Left renal pelvis (tissue), 4 donors: Measurements from ENCODE around the gene SLC1A1. TPM values are rescaled to one million over a fixed set of nuclear protein-coding genes. Genes with fewer than 3 reads are reported as not detected.
"Not testable (repeated sequence)": the region's sequence is repeated elsewhere in the genome, so short reads cannot be mapped to it uniquely, and the experiment has no call there.

Source experiments
- DNase-seq, 4 donors: peaks; one replicate each; pipeline ENCODE4 v3.0.0-alpha.2; 2013; ENCODE audit warnings: low read depth in 4 of 4, low spot score in 3 of 4
- polyA plus RNA-seq, 4 donors: library from polyadenylated mRNA; unstranded; fragments of 120-200 nt; gene quantifications; one replicate each; pipeline ENCODE4 v1.2.1, GENCODE V29; 2013; ENCODE audit not compliant: insufficient read length in 4 of 4

Gene SLC1A1
- polyA plus RNA-seq, 4 donors, result 1.7 to 22.2 (median 20.6) TPM

DNA sequence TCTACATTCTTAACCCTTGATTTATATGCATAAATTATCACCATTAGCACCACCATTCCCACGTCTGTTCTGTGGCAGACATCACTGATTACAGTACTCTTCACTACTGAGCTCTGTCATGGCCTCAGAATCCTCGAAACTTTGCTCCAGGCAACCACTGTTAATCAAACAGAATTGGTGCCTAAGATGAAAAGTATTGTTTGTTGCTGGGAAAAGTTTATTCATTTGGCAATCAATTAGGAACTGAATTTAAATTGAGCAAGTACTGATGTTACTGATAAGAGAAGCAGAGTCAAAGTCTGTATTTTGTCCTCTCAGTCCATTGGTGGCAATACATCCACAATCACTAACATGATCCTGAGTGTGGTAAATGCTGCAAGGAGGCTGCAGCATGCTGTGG is 12.8 kb downstream of the SLC1A1 start:
- no peak for DNase-seq

DNA sequence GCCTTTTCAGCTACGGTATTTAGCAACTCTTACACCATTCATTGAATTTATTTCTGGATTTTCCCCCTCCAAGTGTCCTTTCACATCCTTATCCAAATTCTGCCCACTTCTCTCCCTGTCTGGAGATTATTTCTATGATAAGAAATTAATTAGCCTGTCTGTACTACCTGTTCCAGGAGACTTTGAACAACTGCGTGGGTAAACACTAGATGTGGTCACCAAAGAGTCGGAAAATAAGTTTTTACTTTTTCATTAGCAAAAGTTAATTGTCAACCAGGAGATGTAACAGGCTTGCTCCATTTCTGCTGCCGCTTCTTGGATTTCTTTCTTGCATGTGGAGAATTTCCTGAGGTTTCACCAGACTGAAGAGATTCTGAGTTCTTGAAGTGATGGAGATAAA is 14.0 kb downstream of the SLC1A1 start:
- no peak for DNase-seq

DNA sequence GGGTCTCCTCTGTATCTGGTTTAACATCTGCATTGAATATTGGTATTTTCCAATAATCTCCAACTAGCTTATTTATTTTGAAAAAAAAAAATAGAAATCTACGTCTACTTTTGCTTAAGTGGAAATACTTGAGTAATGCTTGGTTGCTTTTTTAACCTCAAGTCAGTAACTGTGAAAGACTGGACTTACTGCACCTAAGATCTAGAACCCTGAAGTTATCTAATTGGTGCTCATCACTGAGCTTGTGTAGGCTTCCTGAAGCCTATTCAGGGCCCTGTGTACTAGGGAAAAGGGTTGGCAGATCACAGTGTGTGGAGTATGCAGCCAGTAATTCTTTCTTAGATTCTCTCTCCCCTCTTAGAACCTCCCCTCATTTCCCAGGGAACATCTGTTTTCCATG is 16.2 kb downstream of the SLC1A1 start:
- no peak for DNase-seq

DNA sequence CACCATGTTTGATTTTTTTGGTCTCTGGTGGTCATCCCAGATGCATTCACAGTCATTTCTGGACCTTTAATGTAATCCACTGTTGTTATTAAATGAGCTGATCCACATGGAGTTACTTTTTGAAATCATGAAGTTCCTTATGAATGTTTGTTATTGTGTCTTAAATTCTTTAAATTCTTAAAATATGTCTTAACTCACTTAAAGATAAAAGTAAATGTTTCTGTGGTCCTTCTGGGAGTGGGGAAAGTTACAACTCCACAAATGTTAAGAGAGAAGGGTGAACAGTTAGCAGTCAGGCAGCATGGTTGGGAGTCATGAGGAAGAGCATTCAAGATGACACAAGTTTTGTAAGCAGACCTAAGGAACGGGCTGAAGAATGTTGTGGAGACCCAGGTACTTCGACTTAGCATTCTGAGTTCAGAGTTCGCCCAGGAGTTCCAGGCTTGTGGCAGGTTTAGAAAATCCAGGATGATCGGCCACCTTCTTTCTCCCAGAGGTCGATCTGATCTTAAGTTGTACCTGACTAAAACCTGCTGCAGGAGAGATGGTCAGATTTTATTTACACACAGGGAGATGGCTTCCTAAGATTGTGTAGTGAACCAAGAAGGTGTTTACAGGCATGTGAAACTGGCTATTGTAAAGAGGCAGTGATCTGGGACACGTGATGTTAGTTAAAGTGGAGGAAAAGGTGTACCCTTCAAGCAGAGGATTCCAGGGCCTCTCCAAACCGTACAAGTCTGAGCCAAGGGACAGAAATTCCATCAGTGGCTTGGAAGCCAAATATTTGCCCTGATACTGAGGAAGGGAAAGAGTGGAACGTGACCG is 17.2 kb downstream of the SLC1A1 start:
- no peak for DNase-seq

DNA sequence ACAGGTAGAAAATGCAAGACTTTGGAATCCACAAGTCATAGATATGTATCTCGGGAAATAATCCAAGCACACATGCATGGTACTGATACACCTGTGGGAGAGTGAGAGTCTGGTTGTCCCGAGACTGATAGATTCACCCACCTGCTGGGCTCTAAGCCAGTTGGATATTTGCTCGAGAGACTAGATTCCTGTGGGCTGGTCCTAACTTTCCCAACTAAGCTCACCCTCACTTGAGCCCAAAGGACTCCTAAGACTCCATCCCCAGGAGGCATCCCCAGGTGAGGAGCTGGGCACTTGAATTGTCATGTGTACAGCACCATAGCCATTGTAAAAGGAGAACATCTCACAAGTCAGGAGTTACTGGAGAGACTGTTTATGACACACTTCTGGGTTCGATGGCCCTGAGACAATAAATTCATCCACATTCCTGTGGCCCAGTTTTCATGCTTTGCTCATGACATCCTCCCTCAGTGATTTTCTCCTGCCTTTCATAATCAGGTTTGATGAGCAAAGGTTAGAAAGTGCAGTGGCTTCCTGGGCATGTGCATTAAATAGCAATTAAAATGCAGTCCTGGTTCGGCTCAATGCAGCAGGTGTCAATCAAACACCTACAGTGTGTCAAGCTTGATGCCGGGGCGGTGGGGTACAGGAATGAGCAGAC is 18.1 kb downstream of the SLC1A1 start:
- DNase-seq, result no peak

DNA sequence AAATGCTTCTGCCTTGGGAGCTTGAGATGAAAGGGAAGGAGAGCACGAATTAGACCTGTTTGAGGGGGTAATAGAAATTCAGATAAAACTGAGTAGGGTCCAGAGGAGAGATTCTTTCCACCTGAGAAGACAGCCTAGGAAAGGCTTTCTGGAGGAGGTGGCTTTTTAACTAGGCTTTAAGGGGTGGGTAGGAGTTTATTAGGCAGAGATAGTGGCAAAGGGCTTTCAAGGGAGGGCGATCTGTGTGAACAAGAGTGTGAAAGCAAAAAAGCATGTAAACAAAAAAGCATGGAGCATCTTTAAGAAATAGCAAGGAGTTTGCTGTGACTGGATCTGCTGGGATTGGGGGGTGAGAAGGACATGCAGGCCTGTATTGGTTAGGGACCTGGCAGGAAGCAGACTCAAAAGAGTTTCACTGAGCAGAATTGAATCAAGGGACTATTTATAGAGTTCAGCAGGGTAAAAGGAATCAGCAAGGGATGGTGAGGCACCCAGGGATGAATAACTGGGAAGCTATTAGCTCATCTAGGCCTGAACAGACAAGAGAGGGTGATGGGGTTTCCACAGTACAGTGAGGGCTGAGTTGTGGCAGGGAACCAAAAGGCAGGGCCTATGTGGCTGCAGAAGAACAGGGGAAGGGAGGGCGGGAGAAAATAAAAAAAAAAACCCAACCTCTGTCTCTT is 18.8 kb downstream of the SLC1A1 start:
- no peak for DNase-seq

DNA sequence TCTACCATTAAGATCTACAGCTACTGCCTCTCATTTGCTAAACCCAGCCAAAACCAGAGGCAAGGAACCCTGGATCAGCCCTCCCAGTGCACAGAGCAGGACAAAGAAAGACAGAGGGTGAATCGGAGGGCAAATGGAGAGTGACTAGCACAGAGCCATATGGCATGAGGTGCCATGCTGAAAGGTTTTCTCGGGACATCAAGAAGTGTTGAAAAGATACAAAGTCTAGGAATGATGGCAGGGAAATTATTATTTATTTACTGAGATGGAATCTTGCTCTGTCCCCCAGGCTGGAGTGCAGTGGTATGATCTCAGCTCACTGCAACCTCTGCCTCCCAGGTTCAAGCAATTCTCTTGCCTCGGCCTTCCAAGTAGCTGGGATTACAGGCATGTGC is 19.3 kb downstream of the SLC1A1 start:
- no peak for DNase-seq

DNA sequence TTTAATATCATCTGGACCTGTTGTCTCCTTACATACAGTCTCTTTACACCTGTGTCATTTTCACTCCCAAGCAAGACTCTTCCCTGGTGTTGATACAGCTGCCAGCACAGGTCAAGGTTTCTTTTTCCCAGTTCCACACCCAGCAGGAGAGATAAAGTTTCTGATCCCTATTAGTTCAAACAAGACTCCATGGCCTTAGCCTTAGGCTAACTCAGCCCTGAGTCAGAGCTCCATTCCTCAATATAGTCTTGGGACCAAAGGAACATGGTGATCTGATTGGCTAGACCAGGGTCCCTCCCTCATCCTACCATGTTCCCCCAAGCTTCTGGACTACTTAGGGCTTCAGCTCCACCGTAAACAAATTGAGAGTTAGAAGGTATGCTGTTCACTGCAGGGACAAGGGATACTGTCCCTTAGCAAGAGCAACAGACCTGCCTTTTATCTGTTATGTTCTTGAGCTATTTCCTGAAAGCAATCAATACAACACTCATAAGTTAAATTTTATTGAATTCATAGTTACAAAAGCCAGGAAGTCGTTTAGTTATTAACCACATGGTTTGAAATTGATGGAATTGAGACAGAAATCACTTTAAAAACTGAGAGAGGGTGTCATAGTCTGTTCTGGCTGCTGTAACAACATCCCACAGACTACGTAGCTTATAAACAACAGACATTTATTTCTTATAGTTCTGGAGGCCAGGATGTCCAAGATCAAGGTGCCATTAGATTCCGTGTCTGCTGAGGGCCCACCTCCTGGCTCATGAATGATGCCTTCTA is 20.5 kb downstream of the SLC1A1 start:
- no peak for DNase-seq

DNA sequence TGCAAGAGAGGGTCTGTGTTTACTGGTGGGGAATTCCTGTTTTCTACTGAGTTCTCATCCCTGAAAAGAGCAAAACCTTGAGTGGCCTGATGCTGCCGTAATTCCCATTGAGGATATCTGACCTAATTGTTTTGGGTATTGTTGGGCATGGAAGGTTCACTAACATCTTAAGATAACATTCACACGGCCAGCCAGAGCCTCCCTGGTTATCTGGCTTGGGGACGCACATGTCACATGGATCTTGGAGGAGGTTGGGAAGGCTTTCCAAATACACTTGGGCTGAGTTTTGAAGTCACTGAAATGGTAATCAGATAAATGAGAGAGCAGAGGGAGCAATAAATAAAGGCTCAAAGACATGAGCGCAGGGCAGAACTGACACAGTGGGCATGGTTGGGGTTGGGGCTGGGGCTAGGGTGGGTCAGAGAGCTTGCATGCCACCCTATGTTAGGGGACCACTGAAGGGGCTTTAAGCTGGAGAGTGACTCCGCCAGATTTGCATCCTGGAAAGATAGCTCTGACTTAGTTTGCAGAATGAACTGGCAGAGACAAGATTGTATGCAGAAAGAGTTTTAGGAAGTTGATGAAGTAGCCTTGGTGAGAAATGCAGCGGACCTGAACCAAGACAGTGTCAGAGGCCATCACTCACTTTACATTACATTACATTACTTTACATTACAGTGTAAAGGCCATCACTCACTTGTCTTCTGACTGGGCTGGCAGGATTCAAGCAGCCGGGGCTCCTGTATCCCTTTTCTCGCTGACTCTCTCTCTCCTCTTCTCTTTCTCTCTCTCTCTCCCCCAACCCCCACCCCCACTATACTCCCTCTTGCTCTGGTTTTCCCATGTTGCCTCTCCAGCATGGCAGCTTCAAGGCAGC is 24.2 kb downstream of the SLC1A1 start:
- no peak for DNase-seq

DNA sequence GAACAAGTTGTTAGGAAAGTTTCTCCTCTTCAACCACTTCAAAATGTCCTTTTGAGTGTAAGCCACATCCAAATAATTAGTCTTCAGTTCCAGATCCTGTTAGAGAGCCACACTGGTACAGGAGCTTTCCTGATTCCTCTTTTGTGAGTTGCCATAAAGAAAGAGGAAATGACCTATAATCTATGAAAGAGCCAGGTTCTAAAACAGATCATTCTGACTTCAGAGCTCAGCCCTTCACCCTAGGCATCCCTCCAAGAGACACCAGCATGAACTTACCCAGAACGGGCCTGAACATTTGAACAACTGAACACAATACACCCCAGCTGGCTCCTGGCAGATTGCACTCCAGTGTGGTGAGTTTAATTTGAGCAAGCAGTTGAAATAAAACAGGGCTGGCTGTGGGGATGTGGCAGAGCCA is 25.7 kb downstream of the SLC1A1 start:
- no peak for DNase-seq

DNA sequence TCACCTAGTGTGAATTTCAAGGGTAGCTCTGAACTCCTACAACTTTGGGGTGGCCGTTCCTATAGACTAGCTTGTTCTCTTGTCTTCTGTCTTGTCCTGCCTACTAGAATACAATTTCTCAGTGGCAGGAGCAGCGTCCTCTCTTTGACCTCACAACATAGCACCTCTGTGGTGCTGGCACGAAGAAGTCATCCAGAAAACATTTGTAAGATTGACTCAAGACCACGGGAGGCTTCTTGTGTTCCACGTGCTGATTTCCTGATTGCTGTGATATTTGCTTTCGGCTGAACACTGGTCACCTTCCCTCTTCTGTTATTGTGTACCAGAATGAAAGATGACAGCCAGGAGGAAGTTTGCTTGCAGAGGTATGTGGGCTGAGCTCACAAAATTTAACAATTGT is 27.0 kb downstream of the SLC1A1 start:
- no peak for DNase-seq

DNA sequence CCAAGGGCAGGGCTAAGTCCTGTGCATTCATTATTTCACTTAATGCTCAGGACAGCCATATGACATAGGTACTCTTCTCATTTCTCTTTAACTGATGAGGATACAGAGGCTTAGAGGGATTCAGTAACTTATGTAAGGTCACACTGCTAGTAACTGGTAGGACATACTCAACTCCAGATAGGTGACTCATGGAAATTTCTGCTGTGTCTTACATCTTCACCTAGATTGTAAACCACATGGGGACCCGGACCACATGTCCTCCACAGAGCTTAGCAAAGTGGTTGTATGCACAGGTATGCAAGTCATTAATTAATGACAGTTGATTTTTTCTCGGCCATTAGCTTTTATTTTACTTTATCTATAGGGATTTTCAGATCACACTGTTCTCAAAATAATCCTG is 29.3 kb downstream of the SLC1A1 start:
- no peak for DNase-seq

DNA sequence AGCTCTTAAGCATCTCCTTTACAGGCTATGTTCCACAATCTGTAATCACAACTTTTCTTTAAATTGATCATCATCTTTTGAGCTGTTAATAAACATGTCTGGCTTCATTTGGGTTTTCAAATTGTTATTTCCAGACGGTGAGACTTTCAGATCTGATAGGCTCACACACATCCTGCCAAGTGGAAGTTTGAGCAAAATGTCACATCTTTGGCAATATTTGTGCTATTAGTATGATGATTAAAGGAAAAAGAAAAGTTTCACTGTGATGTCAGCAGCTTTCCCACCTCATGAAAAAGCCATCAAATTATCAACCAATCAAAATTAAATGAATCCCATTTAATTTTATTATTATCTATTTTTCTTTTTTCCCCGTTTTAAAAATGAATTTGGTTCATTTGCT is 29.8 kb downstream of the SLC1A1 start:
- no peak for DNase-seq

DNA sequence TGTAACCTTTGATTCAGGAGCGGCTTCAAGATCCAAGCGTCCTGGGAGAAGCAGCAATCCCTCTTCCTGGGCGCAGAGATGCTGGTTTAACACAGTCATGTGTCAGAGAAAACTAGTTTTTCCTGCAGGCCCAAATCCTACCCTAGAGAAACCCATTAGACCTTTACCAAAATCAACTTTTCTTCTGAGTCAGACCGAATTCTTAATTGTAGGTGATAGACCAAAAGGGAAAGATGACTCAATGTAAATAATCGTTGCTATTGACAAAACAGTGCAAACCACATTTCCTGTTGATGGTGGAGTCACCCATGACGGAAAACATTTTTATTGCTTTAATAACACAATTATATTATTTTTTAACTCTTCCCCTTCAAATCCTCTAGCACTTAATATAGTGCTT is 40.1 kb downstream of the SLC1A1 start:
- DNase-seq, result no peak

DNA sequence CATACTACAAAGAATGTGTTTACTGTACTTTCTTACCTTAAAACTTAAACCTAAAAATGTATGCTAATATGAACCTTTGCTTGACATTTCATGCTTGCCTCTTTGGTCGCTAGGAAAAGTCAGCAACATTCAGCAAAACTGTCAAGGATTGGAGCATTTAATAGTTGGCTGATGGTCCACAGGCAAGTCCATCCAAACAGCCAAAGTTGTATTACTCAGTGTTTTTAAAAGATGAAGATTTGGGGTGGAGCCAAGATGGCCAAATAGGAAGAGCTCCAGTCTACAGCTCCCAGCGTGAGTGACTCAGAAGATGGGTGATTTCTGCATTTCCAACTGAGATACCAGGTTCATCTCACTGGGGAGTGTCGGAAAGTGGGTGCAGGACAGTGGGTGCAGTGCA is 40.6 kb downstream of the SLC1A1 start:
- not testable (repeated sequence) for DNase-seq

DNA sequence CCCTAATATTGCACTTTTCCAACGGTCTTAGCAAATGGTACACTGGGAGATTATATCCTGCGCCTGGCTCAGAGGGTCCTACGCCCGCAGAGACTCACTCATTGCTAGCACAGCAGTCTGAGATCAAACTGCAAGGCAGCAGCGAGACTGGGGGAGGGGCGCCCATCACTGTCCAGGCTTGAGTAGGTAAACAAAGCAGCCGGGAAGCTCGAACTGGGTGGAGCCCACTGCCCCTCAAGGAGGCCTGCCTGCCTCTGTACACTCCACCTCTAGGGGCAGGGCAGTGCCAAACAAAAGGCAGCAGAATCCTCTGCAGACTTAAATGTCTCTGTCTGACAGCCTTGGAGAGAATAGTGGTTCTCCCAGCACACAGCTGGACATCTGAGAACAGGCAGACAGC is 41.1 kb downstream of the SLC1A1 start:
- DNase-seq, result not testable (repeated sequence)

DNA sequence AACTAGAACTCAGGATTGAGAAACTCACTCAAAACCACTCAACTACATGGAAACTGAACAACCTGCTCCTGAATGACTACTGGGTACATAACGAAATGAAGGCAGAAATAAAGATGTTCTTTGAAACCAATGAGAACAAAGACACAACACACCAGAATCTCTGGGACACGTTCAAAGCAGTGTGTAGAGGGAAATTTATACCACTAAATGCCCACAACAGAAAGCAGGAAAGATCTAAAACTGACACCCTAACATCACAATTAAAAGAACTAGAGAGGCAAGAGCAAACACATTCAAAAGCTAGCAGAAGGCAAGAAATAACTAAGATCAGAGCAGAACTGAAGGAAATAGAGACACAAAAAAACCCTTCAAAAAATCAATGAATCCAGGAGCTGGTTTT is 43.6 kb downstream of the SLC1A1 start:
- not testable (repeated sequence) for DNase-seq

DNA sequence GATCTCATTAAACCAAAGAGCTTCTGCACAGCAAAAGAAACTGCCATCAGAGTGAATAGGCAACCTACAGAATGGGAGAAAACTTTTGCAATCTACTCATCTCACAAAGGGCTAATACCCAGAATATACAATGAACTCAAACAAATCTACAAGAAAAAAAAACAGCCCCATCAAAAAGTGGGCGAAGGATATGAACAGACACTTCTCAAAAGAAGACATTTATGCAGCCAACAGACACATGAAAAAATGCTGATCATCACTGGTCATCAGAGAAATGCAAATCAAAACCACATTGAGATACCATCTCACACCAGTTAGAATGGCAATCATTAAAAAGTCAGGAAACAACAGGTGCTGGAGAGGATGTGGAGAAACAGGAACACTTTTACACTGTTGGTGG is 45.9 kb downstream of the SLC1A1 start:
- not testable (repeated sequence) for DNase-seq

DNA sequence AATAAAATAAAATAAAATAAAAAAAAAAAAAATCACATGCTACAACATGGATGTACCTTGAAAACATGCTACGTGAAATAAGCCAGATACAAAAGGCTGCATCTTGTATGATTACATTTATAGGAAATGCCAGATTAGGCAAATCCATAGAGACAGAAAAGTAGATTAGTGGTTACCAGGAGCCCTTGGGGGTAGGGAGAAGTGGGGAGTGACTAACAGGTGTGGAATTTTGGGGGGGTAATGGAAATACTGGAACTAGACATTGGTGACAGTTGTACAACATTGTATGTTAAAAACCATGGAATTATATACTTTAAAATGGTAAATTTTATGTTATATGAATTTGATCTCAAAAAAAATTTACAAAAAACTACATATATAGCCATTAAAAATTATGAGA is 47.3 kb downstream of the SLC1A1 start:
- no peak for DNase-seq

DNA sequence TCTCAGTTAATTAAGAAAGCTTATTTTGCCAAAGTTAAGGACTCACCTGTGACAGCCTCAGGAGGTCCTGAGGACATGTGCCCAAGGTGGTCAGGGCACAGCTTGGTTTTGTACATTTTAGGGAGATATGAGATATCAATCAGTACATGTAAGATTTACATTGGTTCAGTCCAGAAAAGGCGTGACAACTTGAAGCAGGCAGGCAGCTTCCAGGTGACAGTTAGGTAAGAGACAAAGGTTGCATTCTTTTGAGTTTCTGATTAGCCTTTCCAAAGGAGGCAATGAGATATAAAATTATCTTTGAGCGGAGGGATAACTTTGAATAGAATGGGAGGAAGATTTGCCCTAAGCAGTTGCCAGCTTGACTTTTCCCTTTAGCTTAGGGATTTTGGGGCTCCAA is 47.8 kb downstream of the SLC1A1 start:
- no peak for DNase-seq
